ENCODE measurements around the gene ERI2. TPM values are rescaled to one million over a fixed set of nuclear protein-coding genes. Genes with fewer than 3 reads are reported as not detected.

Gene ERI2
- total and polyA plus RNA-seq, 2 of the 13 experiments (the other 11 are each of a cell fraction or from before 2014, with no cell fraction given): 17.4 to 41.3 TPM

DNA sequence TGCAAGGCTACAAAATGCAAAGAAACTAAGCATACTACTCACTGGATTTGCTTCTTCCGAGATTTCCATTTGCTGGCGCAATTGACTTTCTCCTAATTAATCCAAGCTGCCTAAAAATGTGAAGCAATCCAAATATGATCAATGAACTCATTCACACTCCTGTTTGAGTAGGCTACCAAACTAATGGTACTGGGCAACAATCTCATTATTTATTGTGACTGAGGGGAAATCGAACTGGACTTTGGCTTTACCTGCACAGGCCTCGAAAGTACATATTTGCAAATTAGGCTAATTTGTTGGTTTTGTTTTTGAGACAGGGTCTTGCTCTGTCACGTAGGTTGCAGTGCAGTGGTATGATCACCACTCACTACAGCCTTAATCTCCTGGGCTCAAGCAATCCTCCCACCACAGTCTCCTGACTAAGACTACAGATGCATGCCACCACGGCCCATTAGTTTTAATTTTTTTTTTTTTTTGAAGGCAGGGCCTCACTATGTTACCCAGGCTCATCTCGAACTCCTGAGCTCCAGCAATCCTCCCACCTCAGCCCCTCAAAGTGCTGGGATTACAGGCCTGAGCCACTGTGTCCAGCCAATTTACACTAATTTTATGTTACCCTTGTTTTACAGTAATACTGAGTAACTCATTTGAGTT is 2.6 kb downstream of the ERI2 start (continued):
- TF ChIP-seq, protein P1, sequence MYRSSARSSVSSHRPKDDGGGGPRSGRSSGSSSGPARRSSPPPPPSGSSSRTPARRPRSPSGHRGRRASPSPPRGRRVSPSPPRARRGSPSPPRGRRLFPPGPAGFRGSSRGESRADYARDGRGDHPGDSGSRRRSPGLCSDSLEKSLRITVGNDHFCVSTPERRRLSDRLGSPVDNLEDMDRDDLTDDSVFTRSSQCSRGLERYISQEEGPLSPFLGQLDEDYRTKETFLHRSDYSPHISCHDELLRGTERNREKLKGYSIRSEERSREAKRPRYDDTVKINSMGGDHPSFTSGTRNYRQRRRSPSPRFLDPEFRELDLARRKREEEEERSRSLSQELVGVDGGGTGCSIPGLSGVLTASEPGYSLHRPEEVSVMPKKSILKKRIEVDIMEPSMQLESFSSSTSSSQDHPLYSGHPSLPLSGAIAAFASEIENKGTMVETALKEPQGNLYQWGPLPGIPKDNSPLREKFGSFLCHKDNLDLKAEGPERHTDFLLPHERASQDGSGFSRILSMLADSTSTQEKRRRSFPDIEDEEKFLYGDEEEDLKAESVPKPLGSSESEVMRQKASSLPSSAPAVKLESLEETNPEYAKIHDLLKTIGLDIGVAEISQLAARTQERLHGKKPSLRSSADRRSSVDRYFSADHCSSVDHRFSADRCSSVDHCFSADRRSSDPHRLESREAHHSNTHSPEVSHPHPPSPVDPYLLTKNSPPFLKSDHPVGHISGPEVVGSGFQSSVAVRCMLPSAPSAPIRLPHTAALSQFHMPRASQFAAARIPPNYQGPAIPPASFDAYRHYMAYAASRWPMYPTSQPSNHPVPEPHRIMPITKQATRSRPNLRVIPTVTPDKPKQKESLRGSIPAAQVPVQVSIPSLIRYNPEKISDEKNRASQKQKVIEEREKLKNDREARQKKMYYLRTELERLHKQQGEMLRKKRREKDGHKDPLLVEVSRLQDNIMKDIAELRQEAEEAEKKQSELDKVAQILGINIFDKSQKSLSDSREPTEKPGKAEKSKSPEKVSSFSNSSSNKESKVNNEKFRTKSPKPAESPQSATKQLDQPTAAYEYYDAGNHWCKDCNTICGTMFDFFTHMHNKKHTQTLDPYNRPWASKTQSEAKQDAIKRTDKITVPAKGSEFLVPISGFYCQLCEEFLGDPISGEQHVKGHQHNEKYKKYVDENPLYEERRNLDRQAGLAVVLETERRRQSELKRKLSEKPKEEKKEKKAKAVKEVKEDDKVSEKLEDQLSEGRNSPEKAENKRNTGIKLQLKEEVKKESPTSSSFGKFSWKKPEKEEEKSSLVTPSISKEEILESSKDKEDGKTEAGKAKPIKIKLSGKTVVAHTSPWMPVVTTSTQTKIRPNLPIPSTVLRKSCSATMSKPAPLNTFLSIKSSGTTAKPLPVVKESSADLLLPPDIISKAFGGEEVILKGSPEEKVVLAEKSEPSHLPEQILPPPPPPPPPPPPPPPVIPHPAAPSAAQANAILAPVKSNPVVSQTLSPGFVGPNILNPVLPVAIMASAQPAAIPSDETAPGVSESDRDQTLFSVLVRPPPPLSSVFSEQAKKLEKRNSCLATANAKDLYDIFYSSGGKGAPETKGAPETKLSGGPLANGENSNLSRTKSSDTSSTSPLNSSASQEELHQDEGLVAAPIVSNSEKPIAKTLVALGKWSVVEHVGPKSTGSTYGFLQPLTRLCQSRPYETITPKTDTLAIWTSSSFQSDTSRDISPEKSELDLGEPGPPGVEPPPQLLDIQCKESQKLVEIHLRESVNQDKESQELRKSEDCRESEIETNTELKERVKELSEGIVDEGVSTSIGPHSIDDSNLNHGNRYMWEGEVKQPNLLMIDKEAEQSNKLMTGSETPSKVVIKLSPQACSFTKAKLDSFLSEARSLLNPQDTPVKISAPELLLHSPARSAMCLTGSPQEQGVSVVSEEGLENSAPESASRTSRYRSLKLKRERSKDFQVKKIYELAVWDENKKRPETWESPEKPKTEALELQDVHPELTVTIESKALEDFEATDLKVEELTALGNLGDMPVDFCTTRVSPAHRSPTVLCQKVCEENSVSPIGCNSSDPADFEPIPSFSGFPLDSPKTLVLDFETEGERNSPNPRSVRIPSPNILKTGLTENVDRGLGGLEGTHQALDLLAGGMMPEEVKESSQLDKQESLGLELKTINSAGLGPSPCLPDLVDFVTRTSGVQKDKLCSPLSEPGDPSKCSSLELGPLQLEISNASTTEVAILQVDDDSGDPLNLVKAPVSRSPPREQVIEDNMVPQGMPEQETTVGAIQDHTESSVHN (CRISPR knock-in tag; IDR thresholded peaks at IDR 0.05): no peak
- TF ChIP-seq, protein P2, sequence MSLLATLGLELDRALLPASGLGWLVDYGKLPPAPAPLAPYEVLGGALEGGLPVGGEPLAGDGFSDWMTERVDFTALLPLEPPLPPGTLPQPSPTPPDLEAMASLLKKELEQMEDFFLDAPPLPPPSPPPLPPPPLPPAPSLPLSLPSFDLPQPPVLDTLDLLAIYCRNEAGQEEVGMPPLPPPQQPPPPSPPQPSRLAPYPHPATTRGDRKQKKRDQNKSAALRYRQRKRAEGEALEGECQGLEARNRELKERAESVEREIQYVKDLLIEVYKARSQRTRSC (CRISPR knock-in tag; IDR thresholded peaks at IDR 0.05; ENCODE audit: low read depth): no peak
- TF ChIP-seq HMG20B (CRISPR knock-in tag; conservative IDR thresholded peaks at IDR 0.05) (no peak; the same call in 1 of the 2 replicates), ZFP90 (CRISPR knock-in tag; IDR thresholded peaks at IDR 0.05; ENCODE audit: borderline replicate concordance) (no peak; the same call in 1 of the 2 replicates), ZNF296 (CRISPR knock-in tag; conservative IDR thresholded peaks at IDR 0.05) (no peak), REXO4 (CRISPR knock-in tag; IDR thresholded peaks at IDR 0.05; ENCODE audit: borderline replicate concordance) (no peak), ZNF468 (CRISPR knock-in tag; IDR thresholded peaks at IDR 0.05) (no peak), ZNF713 (CRISPR knock-in tag; IDR thresholded peaks at IDR 0.05) (no peak), SATB2 (CRISPR knock-in tag; IDR thresholded peaks at IDR 0.05) (no peak), ZNF780A (CRISPR knock-in tag; IDR thresholded peaks at IDR 0.05) (no peak), TCF7 (IDR thresholded peaks at IDR 0.05; ENCODE audit: low read depth) (no peak)
- TF ChIP-seq, protein P3, sequence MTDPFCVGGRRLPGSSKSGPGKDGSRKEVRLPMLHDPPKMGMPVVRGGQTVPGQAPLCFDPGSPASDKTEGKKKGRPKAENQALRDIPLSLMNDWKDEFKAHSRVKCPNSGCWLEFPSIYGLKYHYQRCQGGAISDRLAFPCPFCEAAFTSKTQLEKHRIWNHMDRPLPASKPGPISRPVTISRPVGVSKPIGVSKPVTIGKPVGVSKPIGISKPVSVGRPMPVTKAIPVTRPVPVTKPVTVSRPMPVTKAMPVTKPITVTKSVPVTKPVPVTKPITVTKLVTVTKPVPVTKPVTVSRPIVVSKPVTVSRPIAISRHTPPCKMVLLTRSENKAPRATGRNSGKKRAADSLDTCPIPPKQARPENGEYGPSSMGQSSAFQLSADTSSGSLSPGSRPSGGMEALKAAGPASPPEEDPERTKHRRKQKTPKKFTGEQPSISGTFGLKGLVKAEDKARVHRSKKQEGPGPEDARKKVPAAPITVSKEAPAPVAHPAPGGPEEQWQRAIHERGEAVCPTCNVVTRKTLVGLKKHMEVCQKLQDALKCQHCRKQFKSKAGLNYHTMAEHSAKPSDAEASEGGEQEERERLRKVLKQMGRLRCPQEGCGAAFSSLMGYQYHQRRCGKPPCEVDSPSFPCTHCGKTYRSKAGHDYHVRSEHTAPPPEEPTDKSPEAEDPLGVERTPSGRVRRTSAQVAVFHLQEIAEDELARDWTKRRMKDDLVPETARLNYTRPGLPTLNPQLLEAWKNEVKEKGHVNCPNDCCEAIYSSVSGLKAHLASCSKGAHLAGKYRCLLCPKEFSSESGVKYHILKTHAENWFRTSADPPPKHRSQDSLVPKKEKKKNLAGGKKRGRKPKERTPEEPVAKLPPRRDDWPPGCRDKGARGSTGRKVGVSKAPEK (CRISPR knock-in tag; IDR thresholded peaks at IDR 0.05; ENCODE audit: borderline replicate concordance): peak; percentile 82; the same call in 1 of the 2 replicates
- TF ChIP-seq, protein P4, sequence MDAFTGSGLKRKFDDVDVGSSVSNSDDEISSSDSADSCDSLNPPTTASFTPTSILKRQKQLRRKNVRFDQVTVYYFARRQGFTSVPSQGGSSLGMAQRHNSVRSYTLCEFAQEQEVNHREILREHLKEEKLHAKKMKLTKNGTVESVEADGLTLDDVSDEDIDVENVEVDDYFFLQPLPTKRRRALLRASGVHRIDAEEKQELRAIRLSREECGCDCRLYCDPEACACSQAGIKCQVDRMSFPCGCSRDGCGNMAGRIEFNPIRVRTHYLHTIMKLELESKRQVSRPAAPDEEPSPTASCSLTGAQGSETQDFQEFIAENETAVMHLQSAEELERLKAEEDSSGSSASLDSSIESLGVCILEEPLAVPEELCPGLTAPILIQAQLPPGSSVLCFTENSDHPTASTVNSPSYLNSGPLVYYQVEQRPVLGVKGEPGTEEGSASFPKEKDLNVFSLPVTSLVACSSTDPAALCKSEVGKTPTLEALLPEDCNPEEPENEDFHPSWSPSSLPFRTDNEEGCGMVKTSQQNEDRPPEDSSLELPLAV (CRISPR knock-in tag; conservative IDR thresholded peaks at IDR 0.05; ENCODE audit: low read depth): no peak
- TF ChIP-seq, protein P5, sequence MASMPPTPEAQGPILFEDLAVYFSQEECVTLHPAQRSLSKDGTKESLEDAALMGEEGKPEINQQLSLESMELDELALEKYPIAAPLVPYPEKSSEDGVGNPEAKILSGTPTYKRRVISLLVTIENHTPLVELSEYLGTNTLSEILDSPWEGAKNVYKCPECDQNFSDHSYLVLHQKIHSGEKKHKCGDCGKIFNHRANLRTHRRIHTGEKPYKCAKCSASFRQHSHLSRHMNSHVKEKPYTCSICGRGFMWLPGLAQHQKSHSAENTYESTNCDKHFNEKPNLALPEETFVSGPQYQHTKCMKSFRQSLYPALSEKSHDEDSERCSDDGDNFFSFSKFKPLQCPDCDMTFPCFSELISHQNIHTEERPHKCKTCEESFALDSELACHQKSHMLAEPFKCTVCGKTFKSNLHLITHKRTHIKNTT (CRISPR knock-in tag; IDR thresholded peaks at IDR 0.05): no peak

All from HepG2 (cell line).